Suprapubic skin (tissue), 4 donors: Measurements from ENCODE around the gene HES5. TPM values are rescaled to one million over a fixed set of nuclear protein-coding genes. Genes with fewer than 3 reads are reported as not detected.

Source experiments
- DNase-seq, 2 donors: peaks; one replicate each; pipeline ENCODE4 v3.0.0-alpha.2; 2019; ENCODE audit warnings: low spot score in 2 of 2
- H3K27ac ChIP-seq: fragments of 200-600 bp; sonication (generic); one replicate; pipeline ENCODE4 v1.5.1; 2019
- H3K27me3 ChIP-seq: fragments of 200-600 bp; sonication (generic); one replicate; pipeline ENCODE4 v1.5.1; 2019
- H3K36me3 ChIP-seq: fragments of 200-600 bp; sonication (generic); one replicate; pipeline ENCODE4 v1.5.1; 2019
- H3K4me1 ChIP-seq: fragments of 200-600 bp; sonication (generic); one replicate; pipeline ENCODE4 v1.5.1; 2019
- H3K4me3 ChIP-seq: fragments of 200-600 bp; sonication (generic); one replicate; pipeline ENCODE4 v1.5.1; 2019; ENCODE audit warnings: mild to moderate bottlenecking
- H3K9me3 ChIP-seq: fragments of 200-600 bp; sonication (generic); one replicate; pipeline ENCODE4 v1.5.1; 2019
- EP300 ChIP-seq: sonication (generic); formaldehyde crosslinking; IDR thresholded peaks from one replicate; pipeline ENCODE4 v1.6.1; 2017; ENCODE audit warnings: antibody characterized with exemption
- POLR2A ChIP-seq, 2 donors: fragments of 450-650 bp; IDR thresholded peaks; one replicate each; pipeline ENCODE4 v1.6.1; 2017; ENCODE audit warnings: antibody characterized with exemption in 2 of 2, mild to moderate bottlenecking in 2 of 2, moderate library complexity in 2 of 2
- POLR2AphosphoS5 ChIP-seq, 3 donors: sonication (generic); formaldehyde crosslinking; IDR thresholded peaks; one replicate each; pipeline ENCODE4 v1.6.1; 2017; ENCODE audit warnings: antibody characterized with exemption in 3 of 3
- WGBS: methylation state at CpG from one replicate; pipeline ENCODE4 v1.1.5; 2018; 5-methylcytosine and 5-hydroxymethylcytosine counted together
- total RNA-seq, 4 donors: library from RNA; depleted of rRNA; stranded (reverse); fragments of >200 nt; gene quantifications; one replicate each; pipeline ENCODE4 v1.1.0, GENCODE V29; 2016
- TF ChIP-seq, protein P1 (sequence below), 2 donors: fragments of 200-600 bp in 1 of 2; fragments of 450-650 bp in 1 of 2; sonication (generic) in 1 of 2; IDR thresholded peaks; one replicate each; pipeline ENCODE4 v1.5.1; 2016 to 2019; ENCODE audit warnings: antibody characterized with exemption in 2 of 2, mild to moderate bottlenecking in 1 of 2, moderate library complexity in 1 of 2

The HES5 gene
- total RNA-seq, 4 donors from 2014 or later = 2.6 to 12.0 (median 5.9) TPM

- peak overlapping the region; percentile 9 for H3K27ac ChIP-seq
- no peaks in the 10 kb centered on the region for H3K36me3 ChIP-seq
- peaks cover 93% of the 10 kb centered on the region for H3K4me1 ChIP-seq
- no peaks in the 10 kb centered on the region for H3K9me3 ChIP-seq
- peak overlapping the region; percentile 48 for H3K4me3 ChIP-seq
- H3K27me3 ChIP-seq = peaks cover 31% of the 10 kb centered on the region
- WGBS = 19% methylated on average over 6 of the region's 10 CpGs
- DNase-seq = no peak
- TF ChIP-seq POLR2AphosphoS5 (IDR thresholded peaks at IDR 0.05) = no peak
- TF ChIP-seq POLR2A (IDR thresholded peaks at IDR 0.05) = no peak
- no peak for TF ChIP-seq EP300
- TF ChIP-seq, protein P1, sequence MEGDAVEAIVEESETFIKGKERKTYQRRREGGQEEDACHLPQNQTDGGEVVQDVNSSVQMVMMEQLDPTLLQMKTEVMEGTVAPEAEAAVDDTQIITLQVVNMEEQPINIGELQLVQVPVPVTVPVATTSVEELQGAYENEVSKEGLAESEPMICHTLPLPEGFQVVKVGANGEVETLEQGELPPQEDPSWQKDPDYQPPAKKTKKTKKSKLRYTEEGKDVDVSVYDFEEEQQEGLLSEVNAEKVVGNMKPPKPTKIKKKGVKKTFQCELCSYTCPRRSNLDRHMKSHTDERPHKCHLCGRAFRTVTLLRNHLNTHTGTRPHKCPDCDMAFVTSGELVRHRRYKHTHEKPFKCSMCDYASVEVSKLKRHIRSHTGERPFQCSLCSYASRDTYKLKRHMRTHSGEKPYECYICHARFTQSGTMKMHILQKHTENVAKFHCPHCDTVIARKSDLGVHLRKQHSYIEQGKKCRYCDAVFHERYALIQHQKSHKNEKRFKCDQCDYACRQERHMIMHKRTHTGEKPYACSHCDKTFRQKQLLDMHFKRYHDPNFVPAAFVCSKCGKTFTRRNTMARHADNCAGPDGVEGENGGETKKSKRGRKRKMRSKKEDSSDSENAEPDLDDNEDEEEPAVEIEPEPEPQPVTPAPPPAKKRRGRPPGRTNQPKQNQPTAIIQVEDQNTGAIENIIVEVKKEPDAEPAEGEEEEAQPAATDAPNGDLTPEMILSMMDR (IDR thresholded peaks at IDR 0.05) = no peak
Observed at GRCh38 chr1:2528611-2528965, 1.5 kb downstream of the HES5 start.

GRCh38 chr1:2528016-2528415, 2.0 kb downstream of the HES5 start:
- Histone ChIP-seq H3K27me3 (peaks cover 31% of the 10 kb centered on the region), H3K36me3 (no peaks in the 10 kb centered on the region), H3K9me3 (no peaks in the 10 kb centered on the region), H3K4me1 (peaks cover 93% of the 10 kb centered on the region), H3K27ac (peak overlapping the region; percentile 78), H3K4me3 (no peak overlapping the region)
- DNase-seq = no peak
- WGBS = 20% methylated on average over 1 of the region's 12 CpGs
- no peak for TF ChIP-seq POLR2AphosphoS5 (IDR thresholded peaks at IDR 0.05)
- no peak for TF ChIP-seq EP300
- TF ChIP-seq POLR2A (IDR thresholded peaks at IDR 0.05) = no peak
- TF ChIP-seq, protein P1 (IDR thresholded peaks at IDR 0.05) = no peak

GRCh38 chr1:2527556-2527860, 2.6 kb downstream of the HES5 start:
- no peaks in the 10 kb centered on the region for H3K36me3 ChIP-seq
- WGBS = 60% methylated on average over 1 of the region's 4 CpGs
- DNase-seq = no peak
- H3K4me1 ChIP-seq = peaks cover 89% of the 10 kb centered on the region
- peak overlapping the region; percentile 78 for H3K27ac ChIP-seq
- no peak overlapping the region for H3K4me3 ChIP-seq
- no peaks in the 10 kb centered on the region for H3K9me3 ChIP-seq
- TF ChIP-seq, protein P1 (IDR thresholded peaks at IDR 0.05) = no peak
- TF ChIP-seq POLR2A (IDR thresholded peaks at IDR 0.05) (no peak), POLR2AphosphoS5 (IDR thresholded peaks at IDR 0.05) (no peak), EP300 (no peak)
- peaks cover 26% of the 10 kb centered on the region for H3K27me3 ChIP-seq

DNA sequence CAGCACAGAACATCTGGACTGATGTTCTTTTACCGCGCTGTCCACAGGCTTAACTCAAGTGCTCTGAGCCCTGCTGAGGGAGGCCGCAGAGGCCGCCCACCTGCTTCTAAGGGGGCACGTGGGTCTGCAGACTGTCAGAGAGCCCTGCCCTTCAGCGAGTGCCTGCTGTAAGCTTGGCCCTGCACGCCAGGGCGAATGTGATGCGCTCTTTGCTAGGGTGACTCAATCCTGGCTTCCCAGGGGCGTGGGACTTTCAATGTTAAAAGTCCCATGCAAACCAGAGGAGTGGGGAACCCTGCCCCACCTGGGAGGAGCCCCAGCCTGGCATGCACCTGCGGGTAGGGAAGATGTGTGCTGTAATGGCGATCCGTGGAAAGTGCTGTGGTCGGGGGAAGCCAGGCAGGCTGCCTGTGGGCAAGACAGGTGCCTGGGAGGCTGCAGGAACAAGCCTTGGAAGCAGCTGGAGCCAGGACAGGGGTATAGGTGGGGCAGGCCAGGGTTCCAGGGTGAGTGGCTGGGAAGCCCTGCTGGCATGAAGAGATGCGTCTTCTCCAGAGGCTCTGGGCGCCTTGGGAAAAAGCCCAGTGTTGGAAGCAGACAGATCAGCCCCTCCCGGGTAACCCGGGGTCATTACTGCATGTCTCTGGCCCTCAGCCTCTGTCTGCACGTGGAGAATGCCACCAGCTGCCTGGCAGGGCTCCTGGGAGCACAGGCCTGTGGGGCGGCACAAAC, 3.1 kb downstream of the HES5 start:
- Histone ChIP-seq H3K4me1 (peaks cover 84% of the 10 kb centered on the region), H3K9me3 (no peaks in the 10 kb centered on the region), H3K27ac (peak overlapping the region; percentile 78), H3K27me3 (peaks cover 21% of the 10 kb centered on the region), H3K4me3 (peak overlapping the region; percentile 58), H3K36me3 (no peaks in the 10 kb centered on the region)
- TF ChIP-seq, protein P1 (IDR thresholded peaks at IDR 0.05) = no peak
- TF ChIP-seq POLR2AphosphoS5 (IDR thresholded peaks at IDR 0.05) = no peak
- no peak for TF ChIP-seq POLR2A (IDR thresholded peaks at IDR 0.05)
- TF ChIP-seq EP300 = no peak
- peak in 1 of 2 donors; percentile 82 for DNase-seq
- WGBS = 23% methylated on average over 8 of the region's 20 CpGs

- Histone ChIP-seq H3K9me3 (no peaks in the 10 kb centered on the region), H3K4me1 (peaks cover 76% of the 10 kb centered on the region), H3K36me3 (peaks cover 7% of the 10 kb centered on the region), H3K4me3 (peak within 1 kb of the TSS; percentile 58), H3K27ac (peak within 1 kb of the TSS; percentile 78), H3K27me3 (peaks cover 12% of the 10 kb centered on the region)
- peak; percentile 92 to 95 for DNase-seq
- 2% methylated on average over 16 of the region's 107 CpGs for WGBS
- TF ChIP-seq EP300 = no peak
- no peak for TF ChIP-seq POLR2A (IDR thresholded peaks at IDR 0.05)
- TF ChIP-seq POLR2AphosphoS5 (IDR thresholded peaks at IDR 0.05) = no peak
- TF ChIP-seq, protein P1 (IDR thresholded peaks at IDR 0.05) = no peak
Observed at GRCh38 chr1:2525920-2526823, 3.9 kb downstream of the HES5 start, which contains the start of gene PANK4. Gene PANK4 (minus strand): TSS chr1:2526596. CDS start chr1:2526587, 9 bp downstream.
